IPS-18a (cell line): ENCODE data around the gene EIF3A.

Experiments
- H3K27ac ChIP-seq: one replicate; pipeline ENCODE4 v1.5.1; 2013; ENCODE audit warnings: low read length
- H3K27me3 ChIP-seq: one replicate; pipeline ENCODE4 v1.6.1; 2013; ENCODE audit warnings: mild to moderate bottlenecking, low read length; ENCODE audit not compliant: control insufficient read depth, insufficient read depth
- H3K36me3 ChIP-seq: one replicate; pipeline ENCODE4 v1.6.1; 2013; ENCODE audit warnings: low read depth, low read length; ENCODE audit not compliant: control insufficient read depth
- H3K4me1 ChIP-seq: one replicate; pipeline ENCODE4 v1.6.1; 2013; ENCODE audit warnings: low read depth, low read length; ENCODE audit not compliant: control insufficient read depth
- H3K4me3 ChIP-seq: one replicate; pipeline ENCODE4 v1.5.1; 2013; ENCODE audit warnings: low read length
- H3K9ac ChIP-seq: one replicate; pipeline ENCODE4 v1.6.1; 2013; ENCODE audit warnings: mild to moderate bottlenecking, low read length, moderate library complexity
- H3K9me3 ChIP-seq: one replicate; pipeline ENCODE4 v1.6.1; 2013; ENCODE audit warnings: low read depth, low read length; ENCODE audit not compliant: control insufficient read depth

Gene EIF3A

GRCh38 chr10:119061926-119062325 is 18.7 kb downstream of the EIF3A start:
- H3K36me3 ChIP-seq = peaks cover 94% of the 10 kb centered on the region
- no peak overlapping the region for H3K27ac ChIP-seq
- no peak overlapping the region for H3K9ac ChIP-seq
- H3K9me3 ChIP-seq = no peaks in the 10 kb centered on the region
- no peaks in the 10 kb centered on the region for H3K4me1 ChIP-seq
- no peak overlapping the region for H3K4me3 ChIP-seq
- H3K27me3 ChIP-seq = no peaks in the 10 kb centered on the region

- no peaks in the 10 kb centered on the region for H3K9me3 ChIP-seq
- no peak overlapping the region for H3K9ac ChIP-seq
- no peak overlapping the region for H3K27ac ChIP-seq
- peaks cover 94% of the 10 kb centered on the region for H3K36me3 ChIP-seq
- no peaks in the 10 kb centered on the region for H3K27me3 ChIP-seq
- no peak overlapping the region for H3K4me3 ChIP-seq
- H3K4me1 ChIP-seq = no peaks in the 10 kb centered on the region
Observed at GRCh38 chr10:119061352-119061751, 19.3 kb downstream of the EIF3A start.

- no peak overlapping the region for H3K9ac ChIP-seq
- no peak overlapping the region for H3K4me3 ChIP-seq
- H3K27me3 ChIP-seq = no peaks in the 10 kb centered on the region
- no peaks in the 10 kb centered on the region for H3K9me3 ChIP-seq
- peaks cover 95% of the 10 kb centered on the region for H3K36me3 ChIP-seq
- no peak overlapping the region for H3K27ac ChIP-seq
- H3K4me1 ChIP-seq = no peaks in the 10 kb centered on the region
Observed at GRCh38 chr10:119060107-119060506, 20.5 kb downstream of the EIF3A start.

- Histone ChIP-seq H3K27me3 (no peaks in the 10 kb centered on the region), H3K4me1 (no peaks in the 10 kb centered on the region), H3K4me3 (no peak overlapping the region), H3K9me3 (no peaks in the 10 kb centered on the region), H3K36me3 (peaks cover 95% of the 10 kb centered on the region), H3K9ac (no peak overlapping the region), H3K27ac (no peak overlapping the region)
Observed at GRCh38 chr10:119059557-119059956, 21.1 kb downstream of the EIF3A start.

- no peak overlapping the region for H3K27ac ChIP-seq
- peaks cover 93% of the 10 kb centered on the region for H3K36me3 ChIP-seq
- H3K4me1 ChIP-seq = no peaks in the 10 kb centered on the region
- H3K4me3 ChIP-seq = no peak overlapping the region
- H3K27me3 ChIP-seq = no peaks in the 10 kb centered on the region
- no peak overlapping the region for H3K9ac ChIP-seq
- no peaks in the 10 kb centered on the region for H3K9me3 ChIP-seq
Observed at GRCh38 chr10:119058010-119058409, 22.6 kb downstream of the EIF3A start.

- H3K4me1 ChIP-seq = no peaks in the 10 kb centered on the region
- no peaks in the 10 kb centered on the region for H3K9me3 ChIP-seq
- H3K36me3 ChIP-seq = peaks cover 95% of the 10 kb centered on the region
- H3K27me3 ChIP-seq = no peaks in the 10 kb centered on the region
- no peak overlapping the region for H3K9ac ChIP-seq
- no peak overlapping the region for H3K27ac ChIP-seq
- H3K4me3 ChIP-seq = no peak overlapping the region
Observed at GRCh38 chr10:119055472-119055871, 25.1 kb downstream of the EIF3A start.

DNA sequence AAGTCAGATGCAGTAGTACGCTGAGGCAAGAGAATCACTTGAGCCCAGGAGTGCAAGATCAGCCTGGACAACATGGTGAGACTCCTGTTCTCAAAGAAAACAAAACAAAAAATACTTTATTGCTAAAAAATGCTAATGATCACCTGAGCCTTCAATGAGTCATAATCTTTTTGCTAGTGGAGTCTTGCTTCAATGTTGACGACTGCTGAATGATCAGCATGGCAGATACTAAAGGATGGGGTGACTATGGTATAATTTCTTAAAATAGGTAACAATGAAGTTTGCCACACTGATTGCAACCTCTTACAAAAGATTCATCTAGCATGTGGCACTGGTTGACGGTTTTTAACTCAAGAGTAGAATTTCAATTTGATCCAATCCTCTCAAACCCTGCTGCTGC is 28.8 kb downstream of the EIF3A start:
- H3K4me1 ChIP-seq = no peaks in the 10 kb centered on the region
- no peaks in the 10 kb centered on the region for H3K9me3 ChIP-seq
- H3K9ac ChIP-seq = no peak overlapping the region
- H3K27ac ChIP-seq = no peak overlapping the region
- H3K36me3 ChIP-seq = peaks cover 95% of the 10 kb centered on the region
- H3K27me3 ChIP-seq = no peaks in the 10 kb centered on the region
- H3K4me3 ChIP-seq = no peak overlapping the region

DNA sequence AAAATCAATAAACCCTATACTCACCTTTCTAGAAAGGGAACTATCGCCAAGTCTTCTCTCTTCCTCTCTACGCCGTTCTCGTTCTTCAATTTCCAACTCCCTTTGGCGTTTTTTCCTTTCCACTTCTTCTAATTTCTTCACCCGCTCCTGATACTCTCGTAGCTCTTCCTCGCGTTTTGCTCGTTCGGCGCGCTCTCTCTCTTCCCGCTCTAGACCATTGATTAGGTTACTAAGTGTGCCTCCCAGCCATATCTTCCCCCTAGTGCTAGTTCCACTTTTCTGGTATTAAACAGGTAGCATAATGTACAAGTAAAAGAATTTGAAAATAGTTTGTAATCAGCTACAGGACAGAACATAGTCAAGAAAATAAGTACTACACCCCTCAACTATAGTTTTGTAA is 30.8 kb downstream of the EIF3A start:
- peaks cover 98% of the 10 kb centered on the region for H3K36me3 ChIP-seq
- H3K4me1 ChIP-seq = no peaks in the 10 kb centered on the region
- H3K27me3 ChIP-seq = no peaks in the 10 kb centered on the region
- no peak overlapping the region for H3K4me3 ChIP-seq
- H3K9me3 ChIP-seq = no peaks in the 10 kb centered on the region
- H3K27ac ChIP-seq = no peak overlapping the region
- no peak overlapping the region for H3K9ac ChIP-seq

- peaks cover 99% of the 10 kb centered on the region for H3K36me3 ChIP-seq
- H3K27me3 ChIP-seq = no peaks in the 10 kb centered on the region
- no peaks in the 10 kb centered on the region for H3K4me1 ChIP-seq
- no peak overlapping the region for H3K4me3 ChIP-seq
- no peaks in the 10 kb centered on the region for H3K9me3 ChIP-seq
- H3K9ac ChIP-seq = no peak overlapping the region
- H3K27ac ChIP-seq = no peak overlapping the region
Observed at GRCh38 chr10:119049361-119049760, 31.3 kb downstream of the EIF3A start.

- Histone ChIP-seq H3K9me3 (no peaks in the 10 kb centered on the region), H3K27me3 (no peaks in the 10 kb centered on the region), H3K36me3 (peaks cover 100% of the 10 kb centered on the region), H3K4me1 (no peaks in the 10 kb centered on the region), H3K27ac (no peak overlapping the region), H3K4me3 (no peak overlapping the region), H3K9ac (no peak overlapping the region)
Observed at GRCh38 chr10:119045561-119045960, 35.1 kb downstream of the EIF3A start.

- H3K4me3 ChIP-seq = no peak overlapping the region
Observed at GRCh38 chr10:119042169-119042568, 38.4 kb downstream of the EIF3A start.

DNA sequence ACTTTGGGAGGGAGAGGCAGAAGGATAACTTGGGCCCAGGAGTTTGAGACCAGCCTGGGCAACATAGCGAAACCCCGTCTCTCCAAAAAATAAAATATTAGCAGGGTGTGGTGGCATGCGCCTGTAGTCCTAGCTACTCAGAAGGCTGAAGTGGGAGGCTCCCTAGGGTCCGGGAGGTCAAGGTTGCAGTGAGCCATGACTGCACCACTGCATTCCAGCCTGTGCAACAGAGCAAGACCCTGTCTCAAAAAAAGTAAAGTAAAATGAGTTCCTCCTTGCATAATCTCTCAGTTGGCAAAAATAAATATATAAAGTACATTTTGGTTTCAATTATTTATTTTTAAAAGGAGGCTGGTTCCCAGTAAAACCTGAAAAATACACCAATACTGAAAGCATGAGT is 39.3 kb downstream of the EIF3A start:
- H3K9me3 ChIP-seq = no peaks in the 10 kb centered on the region
- H3K4me3 ChIP-seq = no peak overlapping the region
- no peak overlapping the region for H3K9ac ChIP-seq
- H3K36me3 ChIP-seq = peaks cover 99% of the 10 kb centered on the region
- H3K27me3 ChIP-seq = no peaks in the 10 kb centered on the region
- H3K4me1 ChIP-seq = no peaks in the 10 kb centered on the region
- no peak overlapping the region for H3K27ac ChIP-seq

More at GRCh38 chr10:119042169-119042568, 38.4 kb downstream of the EIF3A start:
- Histone ChIP-seq H3K27ac (no peak overlapping the region), H3K4me1 (no peaks in the 10 kb centered on the region), H3K9me3 (no peaks in the 10 kb centered on the region), H3K36me3 (peaks cover 99% of the 10 kb centered on the region), H3K9ac (no peak overlapping the region), H3K27me3 (no peaks in the 10 kb centered on the region)
